CD4-positive, alpha-beta T cell (primary cell): ENCODE measurements around the gene TNS1. TPM values are rescaled to one million over a fixed set of nuclear protein-coding genes. Genes with fewer than 3 reads are reported as not detected.

ENCODE experiments used
- ATAC-seq: fragments of 200-7000 bp; cut with Tn5 transposase; one replicate; pipeline ENCODE4 v1.10.0; 2022; ENCODE audit warnings: mild to moderate bottlenecking; ENCODE audit not compliant: poor library complexity
- CTCF ChIA-PET: fragments of 350-600 bp; sonication (Branson Sonifier 250); formaldehyde crosslinking; loops from one replicate; lab custom pipeline; 2021; ENCODE audit warnings: antibody characterized with exemption, inconsistent platforms; lab: Charles Lee
- POLR2A ChIA-PET: fragments of 350-600 bp; sonication (Branson Sonifier 250); formaldehyde crosslinking; loops from one replicate; lab custom pipeline; 2021; ENCODE audit warnings: antibody characterized with exemption, inconsistent platforms; lab: Charles Lee
- DNase-seq, 14 experiments: peaks; one replicate each; pipeline ENCODE4 v3.0.0-alpha.2; 2013 to 2020; ENCODE audit warnings: mixed read lengths in 2 of 14
- H3K27ac ChIP-seq, 2 donors: one replicate each; pipeline versions ENCODE4 v1.5.1 to v1.7.0; 2013; ENCODE audit warnings: low read length in 2 of 2, low read depth in 1 of 2, mild to moderate bottlenecking in 1 of 2
- H3K27me3 ChIP-seq, 2 experiments: 1 replicate in 1 of 2; 2 replicates in 1 of 2; pipeline versions ENCODE4 v1.6.1 to v1.7.0; 2013; ENCODE audit warnings: low read length in 2 of 2, control low read depth in 1 of 2, mild to moderate bottlenecking in 1 of 2, moderate library complexity in 1 of 2; ENCODE audit not compliant: insufficient read depth in 2 of 2, control insufficient read depth in 1 of 2
- H3K36me3 ChIP-seq: one replicate; pipeline ENCODE4 v1.6.1; 2013; ENCODE audit warnings: low read length, control low read depth; ENCODE audit not compliant: insufficient read depth
- H3K4me1 ChIP-seq: one replicate; pipeline ENCODE4 v1.6.1; 2013; ENCODE audit warnings: low read length, control low read depth; ENCODE audit not compliant: insufficient read depth
- H3K4me3 ChIP-seq: one replicate; pipeline ENCODE4 v1.5.1; 2013; ENCODE audit warnings: mild to moderate bottlenecking, low read length, moderate library complexity
- H3K9me3 ChIP-seq, 2 experiments: 1 replicate in 1 of 2; 2 replicates in 1 of 2; pipeline versions ENCODE4 v1.6.1 to v1.7.0; 2013; ENCODE audit warnings: low read length in 2 of 2, mild to moderate bottlenecking in 2 of 2, control low read depth in 1 of 2, moderate library complexity in 1 of 2; ENCODE audit not compliant: control insufficient read depth in 1 of 2, insufficient read depth in 1 of 2
- H3K27ac Mint-ChIP-seq: one replicate; pipeline ENCODE4 v1.8.0; 2020; ENCODE audit warnings: mixed read lengths
- H3K27me3 Mint-ChIP-seq: one replicate; pipeline ENCODE4 v1.8.0; 2021; ENCODE audit warnings: mixed read lengths
- H3K36me3 Mint-ChIP-seq: one replicate; pipeline ENCODE4 v1.8.0; 2021; ENCODE audit warnings: low read depth, mixed read lengths
- H3K4me1 Mint-ChIP-seq: one replicate; pipeline ENCODE4 v1.8.0; 2021; ENCODE audit warnings: low read depth, mixed read lengths
- H3K4me3 Mint-ChIP-seq: one replicate; pipeline ENCODE4 v1.8.0; 2020; ENCODE audit warnings: mild to moderate bottlenecking, mixed read lengths
- H3K9me3 Mint-ChIP-seq: one replicate; pipeline ENCODE4 v1.8.0; 2020; ENCODE audit warnings: mixed read lengths
- CTCF ChIP-seq: fragments of 200-600 bp; IDR thresholded peaks from one replicate; pipeline ENCODE4 v1.8.0; 2022; ENCODE audit warnings: antibody characterized with exemption, mild to moderate bottlenecking
- intact Hi-C, 2 experiments: fragments of 100-400 bp; cut with DNase I in 1 of 2; cut with micrococcal nuclease in 1 of 2; formaldehyde crosslinking; loops; one replicate each; pipeline versions ENCODE4 v1.15.1 to v1.9.0; 2023 to 2025; cut with DNase I, micrococcal nuclease
- total RNA-seq, 174 experiments: library from RNA in 2 of 174; stranded (reverse) in 2 of 174; gene quantifications; one replicate each; pipeline ENCODE4 v1.2.3 and lab custom pipeline; 2021 to 2026

The TNS1 gene
- total RNA-seq, 2 experiments from 2014 or later, result 0.25 to 0.34 TPM

GRCh38 chr2:217966423-217967070, 36.2 kb downstream of the TNS1 start:
- ChIA-PET POLR2A (no interaction called here), CTCF (no interaction called here)
- intact Hi-C loops, result no loop called here

GRCh38 chr2:217964275-217965161, 38.3 kb downstream of the TNS1 start:
- Histone ChIP-seq H3K4me1 (no peaks in the 10 kb centered on the region), H3K27ac (no peak overlapping the region), H3K4me3 (no peak overlapping the region), H3K36me3 (no peaks in the 10 kb centered on the region), H3K27me3 (no peaks in the 10 kb centered on the region), H3K9me3 (no peaks in the 10 kb centered on the region)
- intact Hi-C loops, result no loop called here
- Mint-ChIP-seq H3K27me3 (peaks cover 7% of the 10 kb centered on the region), H3K36me3 (no peaks in the 10 kb centered on the region), H3K4me3 (no peak overlapping the region), H3K4me1 (no peaks in the 10 kb centered on the region), H3K27ac (no peak overlapping the region), H3K9me3 (no peaks in the 10 kb centered on the region)
- ChIA-PET CTCF (no interaction called here), POLR2A (no interaction called here)
- ATAC-seq (no peak), DNase-seq (no peak)
- TF ChIP-seq CTCF, result no peak

More at GRCh38 chr2:217966423-217967070, 36.2 kb downstream of the TNS1 start:
- DNase-seq, result no peak
- Mint-ChIP-seq H3K4me3 (no peak overlapping the region), H3K4me1 (no peaks in the 10 kb centered on the region), H3K36me3 (no peaks in the 10 kb centered on the region), H3K27ac (no peak overlapping the region), H3K9me3 (no peaks in the 10 kb centered on the region), H3K27me3 (peaks cover 11% of the 10 kb centered on the region)
- Histone ChIP-seq H3K27me3 (peaks cover 0 to 2% of the 10 kb centered on the region in 2 experiments), H3K36me3 (no peaks in the 10 kb centered on the region), H3K9me3 (no peaks in the 10 kb centered on the region), H3K27ac (no peak overlapping the region), H3K4me3 (no peak overlapping the region), H3K4me1 (no peaks in the 10 kb centered on the region)
- TF ChIP-seq CTCF, result no peak
- no peak for ATAC-seq

GRCh38 chr2:217960351-217960750, 42.4 kb downstream of the TNS1 start:
- no peaks in the 10 kb centered on the region for H3K9me3 Mint-ChIP-seq
- no peaks in the 10 kb centered on the region for H3K4me1 Mint-ChIP-seq
- intact Hi-C loops, result no loop called here
- no peaks in the 10 kb centered on the region for H3K36me3 ChIP-seq
- H3K27me3 ChIP-seq, result peaks cover 0 to 5% of the 10 kb centered on the region in 2 experiments
- H3K4me3 ChIP-seq, result no peak overlapping the region
- no peak overlapping the region for H3K4me3 Mint-ChIP-seq
- POLR2A ChIA-PET, result no interaction called here
- CTCF ChIA-PET, result interaction anchor here (1.2 kb wide), 1 partner anchor 73 kb away, joined by 3 read pairs; no protein-coding TSS in a partner anchor
- no peak overlapping the region for H3K27ac Mint-ChIP-seq
- DNase-seq, result no peak
- no peak overlapping the region for H3K27ac ChIP-seq
- ATAC-seq, result no peak
- no peaks in the 10 kb centered on the region for H3K4me1 ChIP-seq
- no peaks in the 10 kb centered on the region for H3K27me3 Mint-ChIP-seq
- H3K36me3 Mint-ChIP-seq, result no peaks in the 10 kb centered on the region
- H3K9me3 ChIP-seq, result no peaks in the 10 kb centered on the region
- TF ChIP-seq CTCF, result no peak
